Left lung (tissue), 14 donors: Measurements from ENCODE around the gene EEF1AKMT3. TPM values are rescaled to one million over a fixed set of nuclear protein-coding genes. Genes with fewer than 3 reads are reported as not detected.

Source experiments
- ATAC-seq: fragments of 200-7000 bp; cut with Tn5 transposase; one replicate; pipeline ENCODE4 v1.9.1; 2020; ENCODE audit warnings: moderate library complexity
- DNase-seq, 4 donors: peaks; one replicate each; pipeline ENCODE4 v3.0.0-alpha.2; 2013 to 2020
- H3K27ac ChIP-seq, 2 donors: fragments of 200-600 bp; sonication (generic) in 1 of 2; one replicate each; pipeline versions ENCODE4 v1.5.0 to v1.8.0; 2020 to 2021
- H3K27me3 ChIP-seq, 2 donors: fragments of 200-600 bp; sonication (generic) in 1 of 2; one replicate each; pipeline versions ENCODE4 v1.5.0 to v1.8.0; 2020 to 2021
- H3K36me3 ChIP-seq, 2 donors: fragments of 200-600 bp; sonication (generic) in 1 of 2; one replicate each; pipeline versions ENCODE4 v1.5.0 to v1.8.0; 2020 to 2021
- H3K4me1 ChIP-seq, 2 donors: fragments of 200-600 bp; one replicate each; pipeline ENCODE4 v1.8.0; 2021
- H3K4me3 ChIP-seq, 2 donors: fragments of 200-600 bp; sonication (generic) in 1 of 2; one replicate each; pipeline versions ENCODE4 v1.5.0 to v1.8.0; 2020 to 2021; ENCODE audit warnings: mild to moderate bottlenecking in 1 of 2
- H3K9me3 ChIP-seq, 2 donors: fragments of 200-600 bp; sonication (generic) in 1 of 2; one replicate each; pipeline versions ENCODE4 v1.5.0 to v1.8.0; 2020 to 2021
- CTCF ChIP-seq, 2 donors: fragments of 200-600 bp; sonication (generic) in 1 of 2; IDR thresholded peaks; one replicate each; pipeline versions ENCODE4 v1.5.0 to v1.8.0; 2021; ENCODE audit warnings: antibody characterized with exemption in 2 of 2
- intact Hi-C, 2 donors: fragments of 100-400 bp; cut with DNase I; formaldehyde crosslinking; loops; one replicate each; pipeline versions ENCODE4 v1.11.2 to v1.14.2; 2022
- long read RNA-seq, 12 donors: library from polyadenylated mRNA in 2 of 12; unstranded in 2 of 12; transcript quantifications; one replicate each; pipeline ENCODE4 v2.0.0 and lab custom pipeline, GENCODE V29; 2019 to 2026
- polyA plus RNA-seq, 6 donors: library from polyadenylated mRNA; unstranded; fragments of 120-200 nt; gene quantifications; one replicate each; pipeline ENCODE4 v1.2.1, GENCODE V29; 2013; ENCODE audit not compliant: insufficient read length in 6 of 6
- total RNA-seq, 2 donors: library from RNA; stranded (reverse); fragmentation: NEBNext Ultra II Directional; extraction: Animal tissue kit (Norgen Biotek cat#: 25700); gene quantifications; one replicate each; pipeline ENCODE4 v1.2.1, GENCODE V29; 2021
- donor health status: DM: no; HTN: yes; CAD: no.
- donor health status: DM: no; HTN: no; CAD: no.

EEF1AKMT3 gene
- total RNA-seq, result 1 to 10 TPM; 6.2 to 6.3 TPM
- 10 to 100 TPM; 14.7 to 19.7 (median 17.2) TPM for polyA plus RNA-seq
- long read RNA-seq, donor 1, partial matches to known transcripts, result 14 of 26 reads
- long read RNA-seq, donor 1, other reads (novel, unspliced or antisense), result 8 of 26 reads
- long read RNA-seq, donor 2, partial matches to known transcripts, result 0 of 3 reads
- long read RNA-seq, donor 2, other reads (novel, unspliced or antisense), result 0 of 3 reads
- long read RNA-seq, donor 3, partial matches to known transcripts, result 0 of 8 reads
- long read RNA-seq, donor 3, other reads (novel, unspliced or antisense), result 7 of 8 reads
- long read RNA-seq, donor 4, result 0 reads
- long read RNA-seq, donor 5, partial matches to known transcripts, result 0 of 3 reads
- long read RNA-seq, donor 5, other reads (novel, unspliced or antisense), result 0 of 3 reads
- long read RNA-seq, donor 6, partial matches to known transcripts, result 0 of 2 reads
- long read RNA-seq, donor 6, other reads (novel, unspliced or antisense), result 0 of 2 reads
- long read RNA-seq, donor 7, result 0 reads
- long read RNA-seq, donor 8, transcript EEF1AKMT3-201 (3 exons, 2,563 nt), result major isoform, 7 of 10 reads
- long read RNA-seq, donor 8, partial matches to known transcripts, result 0 of 10 reads
- long read RNA-seq, donor 8, other reads (novel, unspliced or antisense), result 0 of 10 reads
- long read RNA-seq, donor 9, result 0 reads
- long read RNA-seq, donor 10, result 0 reads
- long read RNA-seq, donor 11, result 0 reads
- long read RNA-seq, donor 12, partial matches to known transcripts, result 0 of 2 reads
- long read RNA-seq, donor 12, other reads (novel, unspliced or antisense), result 0 of 2 reads

- intact Hi-C loops, result no loop called here
- TF ChIP-seq CTCF (IDR thresholded peaks at IDR 0.05), result no peak
- Histone ChIP-seq H3K4me3 (peak within 1 kb of the TSS; percentile 76 to 79), H3K4me1 (peaks cover 5 to 44% of the 10 kb centered on the region in 2 donors), H3K9me3 (no peaks in the 10 kb centered on the region), H3K27me3 (peaks cover 0 to 2% of the 10 kb centered on the region in 2 donors), H3K27ac (peak within 1 kb of the TSS; percentile 88 to 92), H3K36me3 (peaks cover 0 to 28% of the 10 kb centered on the region in 2 donors)
- ATAC-seq, result peak; percentile 76
- DNase-seq, result peak; percentile 57 to 90 (median 69)
These were observed at the start of gene EEF1AKMT3 for GRCh38 chr12:57772429-57773322. Gene EEF1AKMT3, plus strand, starts transcription at chr12:57772614. Its CDS starts 111 bp downstream, at chr12:57772725.

- H3K4me1 ChIP-seq, result peaks cover 4 to 6% of the 10 kb centered on the region in 2 donors
- ATAC-seq (no peak), DNase-seq (no peak)
- no peak overlapping the region for H3K27ac ChIP-seq
- H3K4me3 ChIP-seq, result no peak overlapping the region
- no peaks in the 10 kb centered on the region for H3K9me3 ChIP-seq
- no peak for TF ChIP-seq CTCF (IDR thresholded peaks at IDR 0.05)
- H3K36me3 ChIP-seq, result peaks cover 0 to 66% of the 10 kb centered on the region in 2 donors
- intact Hi-C loops, result no loop called here
- H3K27me3 ChIP-seq, result peaks cover 0 to 7% of the 10 kb centered on the region in 2 donors
These were observed 49.4 kb upstream of the EEF1AKMT3 start for GRCh38 chr12:57722716-57723629.

- H3K27me3 ChIP-seq, result peaks cover 0 to 7% of the 10 kb centered on the region in 2 donors
- peaks cover 0 to 66% of the 10 kb centered on the region in 2 donors for H3K36me3 ChIP-seq
- no peak overlapping the region for H3K27ac ChIP-seq
- DNase-seq (no peak), ATAC-seq (no peak)
- intact Hi-C loops, result no loop called here
- H3K9me3 ChIP-seq, result no peaks in the 10 kb centered on the region
- H3K4me3 ChIP-seq, result no peak overlapping the region
- no peak for TF ChIP-seq CTCF (IDR thresholded peaks at IDR 0.05)
- H3K4me1 ChIP-seq, result peaks cover 4 to 6% of the 10 kb centered on the region in 2 donors
These were observed 48.8 kb upstream of the EEF1AKMT3 start for GRCh38 chr12:57723630-57723962.

GRCh38 chr12:57724003-57724935 lies 48.1 kb upstream of the EEF1AKMT3 start:
- TF ChIP-seq CTCF (IDR thresholded peaks at IDR 0.05), result no peak

More at GRCh38 chr12:57724003-57724935, 48.1 kb upstream of the EEF1AKMT3 start:
- no peak for ATAC-seq
- DNase-seq, result no peak
- intact Hi-C loops, result no loop called here
- peaks cover 0 to 7% of the 10 kb centered on the region in 2 donors for H3K27me3 ChIP-seq
- H3K9me3 ChIP-seq, result no peaks in the 10 kb centered on the region
- peaks cover 0 to 61% of the 10 kb centered on the region in 2 donors for H3K36me3 ChIP-seq
- no peak overlapping the region for H3K4me3 ChIP-seq
- peaks cover 4 to 6% of the 10 kb centered on the region in 2 donors for H3K4me1 ChIP-seq
- H3K27ac ChIP-seq, result no peak overlapping the region
